Ovary (tissue), 3 donors: Measurements from ENCODE around the gene CALM1.

Experiments used
- CTCF ChIP-seq, 3 donors: fragments of 450-650 bp in 2 of 3; fragments of 200-600 bp in 1 of 3; IDR thresholded peaks; one replicate each; pipeline versions ENCODE4 v1.5.1 to v1.8.0; 2016 to 2022; ENCODE audit warnings: antibody characterized with exemption in 3 of 3, mild to moderate bottlenecking in 1 of 3
- EP300 ChIP-seq: sonication (generic); formaldehyde crosslinking; IDR thresholded peaks from one replicate; pipeline ENCODE4 v1.6.1; 2017; ENCODE audit warnings: antibody characterized with exemption
- POLR2A ChIP-seq: fragments of 450-650 bp; IDR thresholded peaks from one replicate; pipeline ENCODE4 v1.6.1; 2017; ENCODE audit warnings: antibody characterized with exemption, mild to moderate bottlenecking, moderate library complexity
- donor health status: DM: no; HTN: no; CAD: no.

GRCh38 chr14:90403065-90403464 lies 6.2 kb downstream of the CALM1 start:
- TF ChIP-seq CTCF (IDR thresholded peaks at IDR 0.05): no peak
- TF ChIP-seq POLR2A: no peak
- no peak for TF ChIP-seq EP300
